HepG2 (cell line): ENCODE measurements around the gene ACBD7. TPM values are rescaled to one million over a fixed set of nuclear protein-coding genes. Genes with fewer than 3 reads are reported as not detected.
A peak's percentile ranks its signal among the peaks of the same experiment; 100 is the strongest.

ENCODE experiments used
- ATAD3A ChIP-seq: sonication (generic); formaldehyde crosslinking; IDR thresholded peaks from 2 replicates; pipeline ENCODE4 v1.4.0; 2020; ENCODE audit warnings: missing genetic modification reagents
- CEBPB ChIP-seq: IDR thresholded peaks from 2 replicates; pipeline ENCODE4 v1.6.1; 2011; ENCODE audit warnings: low read depth, low read length, improper control_type of control experiment, borderline replicate concordance
- DBP ChIP-seq: sonication (generic); formaldehyde crosslinking; IDR thresholded peaks from 2 replicates; pipeline ENCODE4 v1.4.0; 2020; ENCODE audit warnings: missing genetic modification reagents; ENCODE audit errors: not compliant biosample characterization
- HBP1 ChIP-seq: IDR thresholded peaks from 2 replicates; pipeline ENCODE4 v1.6.1; 2016; ENCODE audit warnings: low read depth, control low read depth
- HNF4A ChIP-seq: sonication (generic); formaldehyde crosslinking; IDR thresholded peaks from 2 replicates; pipeline ENCODE4 v1.4.0; 2020; ENCODE audit warnings: missing genetic modification reagents
- HOXA7 ChIP-seq: sonication (generic); formaldehyde crosslinking; IDR thresholded peaks from 2 replicates; pipeline ENCODE4 v1.8.1; 2022; ENCODE audit warnings: mild to moderate bottlenecking, missing genetic modification reagents, moderate library complexity
- JUN ChIP-seq: sonication (generic); formaldehyde crosslinking; IDR thresholded peaks from 2 replicates; pipeline ENCODE4 v1.4.0; 2020; ENCODE audit warnings: mild to moderate bottlenecking, missing genetic modification reagents
- JUNB ChIP-seq: sonication (generic); formaldehyde crosslinking; IDR thresholded peaks from 2 replicates; pipeline ENCODE4 v1.8.0; 2022; ENCODE audit warnings: missing genetic modification reagents, mild to moderate bottlenecking, borderline replicate concordance
- LBX2 ChIP-seq: sonication (generic); formaldehyde crosslinking; IDR thresholded peaks from 2 replicates; pipeline ENCODE4 v1.5.0; 2020; ENCODE audit warnings: missing genetic modification reagents, mild to moderate bottlenecking, borderline replicate concordance
- MYC ChIP-seq: sonication (generic); formaldehyde crosslinking; IDR thresholded peaks from 2 replicates; pipeline ENCODE4 v1.9.0; 2021; ENCODE audit warnings: missing genetic modification reagents, borderline replicate concordance
- NFE2L1 ChIP-seq: sonication (generic); formaldehyde crosslinking; IDR thresholded peaks from 2 replicates; pipeline ENCODE4 v1.4.0; 2020; ENCODE audit warnings: missing genetic modification reagents, mild to moderate bottlenecking, borderline replicate concordance
- PHF5A ChIP-seq: IDR thresholded peaks from one replicate; pipeline ENCODE4 v1.6.1; 2018; ENCODE audit warnings: low read depth, missing genetic modification reagents; ENCODE audit not compliant: unreplicated experiment
- PLRG1 ChIP-seq: fragments of 450-650 bp; conservative IDR thresholded peaks from 2 replicates; pipeline ENCODE4 v1.6.1; 2016
- ZFP36L2 ChIP-seq: sonication (generic); formaldehyde crosslinking; IDR thresholded peaks from 2 replicates; pipeline ENCODE4 v1.4.0; 2020; ENCODE audit warnings: missing genetic modification reagents
- ZMYM3 ChIP-seq: sonication (generic); formaldehyde crosslinking; IDR thresholded peaks from 2 replicates; pipeline ENCODE4 v1.5.1; 2020; ENCODE audit warnings: mild to moderate bottlenecking, missing genetic modification reagents
- ZNF20 ChIP-seq: sonication (generic); formaldehyde crosslinking; IDR thresholded peaks from 2 replicates; pipeline ENCODE4 v1.4.0; 2020; ENCODE audit warnings: mild to moderate bottlenecking, moderate library complexity, missing genetic modification reagents
- ZNF546 ChIP-seq: sonication (generic); formaldehyde crosslinking; conservative IDR thresholded peaks from 2 replicates; pipeline ENCODE4 v1.8.1; 2023; ENCODE audit warnings: mild to moderate bottlenecking, missing genetic modification reagents
- ZNF644 ChIP-seq: IDR thresholded peaks from 2 replicates; pipeline ENCODE4 v1.6.1; 2016; ENCODE audit warnings: low read depth
- ZNF670 ChIP-seq: sonication (generic); formaldehyde crosslinking; IDR thresholded peaks from 2 replicates; pipeline ENCODE4 v1.8.0; 2022; ENCODE audit warnings: mild to moderate bottlenecking, missing genetic modification reagents, borderline replicate concordance
- ZNF772 ChIP-seq: sonication (generic); formaldehyde crosslinking; IDR thresholded peaks from 2 replicates; pipeline ENCODE4 v1.5.0; 2020; ENCODE audit warnings: mild to moderate bottlenecking, missing genetic modification reagents
- ZSCAN31 ChIP-seq: sonication (generic); formaldehyde crosslinking; IDR thresholded peaks from 2 replicates; pipeline ENCODE4 v1.5.0; 2020; ENCODE audit warnings: low read depth, mild to moderate bottlenecking, missing genetic modification reagents
- ZUFSP ChIP-seq: sonication (generic); formaldehyde crosslinking; IDR thresholded peaks from 2 replicates; pipeline ENCODE4 v1.9.0; 2021; ENCODE audit warnings: missing genetic modification reagents, mild to moderate bottlenecking, borderline replicate concordance
- polyA plus RNA-seq, 8 experiments: library from polyadenylated mRNA; depleted of rRNA in 3 of 8; stranded (reverse) in 7 of 8; unstranded in 1 of 8; fragments of >200 nt; fragmentation: Illumina TruSeq in 4 of 8; extraction: Trizol in 4 of 8; gene quantifications; 2 replicates each; pipeline versions ENCODE4 v1.2.1 to v1.2.3, GENCODE V29; 2011 to 2016; ENCODE audit warnings: low read depth in 4 of 8, missing spikeins in 1 of 8, mixed read lengths in 1 of 8; ENCODE audit not compliant: insufficient read depth in 1 of 8
- total RNA-seq, 5 experiments: library from RNA; depleted of rRNA; stranded (reverse); fragments of >200 nt; fragmentation: Illumina TruSeq; extraction: Trizol; gene quantifications; 2 replicates each; pipeline ENCODE4 v1.2.3, GENCODE V29; 2016; ENCODE audit warnings: low read depth in 1 of 5

The ACBD7 gene
- total and polyA plus RNA-seq, 2 of the 13 experiments (the other 11 are each of a cell fraction or from before 2014, with no cell fraction given) = 1.4 to 2.6 TPM

GRCh38 chr10:15088428-15089261 is at the start of gene ACBD7 (continued):
- TF ChIP-seq ZNF772 (CRISPR knock-in tag) (no peak), LBX2 (CRISPR knock-in tag) (no peak), MYC (CRISPR knock-in tag) (peak; percentile 52; the same call in 1 of the 2 replicates), ZNF20 (no peak), HBP1 (CRISPR knock-in tag) (no peak), ZMYM3 (CRISPR knock-in tag) (no peak), JUNB (no peak), ATAD3A (CRISPR knock-in tag) (no peak), HNF4A (no peak), ZNF644 (CRISPR knock-in tag) (no peak), ZFP36L2 (CRISPR knock-in tag) (no peak), JUN (CRISPR knock-in tag) (no peak), DBP (CRISPR knock-in tag) (no peak), ZNF546 (CRISPR knock-in tag) (no peak), ZUFSP (CRISPR knock-in tag) (no peak), HOXA7 (CRISPR knock-in tag) (no peak), CEBPB (no peak), PLRG1 (no peak), NFE2L1 (no peak), PHF5A (CRISPR knock-in tag) (no peak), ZNF670 (CRISPR knock-in tag) (no peak), ZSCAN31 (no peak)
